GM18873 (cell line): ENCODE data around the gene TRABD.

ENCODE experiments used
- ATAC-seq: cut with Tn5 transposase; IDR thresholded peaks from one replicate; pipeline ENCODE4 v1.9.1; 2021; ENCODE audit warnings: mild to moderate bottlenecking, moderate library complexity, moderate number of reproducible peaks; ENCODE audit not compliant: unreplicated experiment, low FRiP score

The TRABD gene

DNA sequence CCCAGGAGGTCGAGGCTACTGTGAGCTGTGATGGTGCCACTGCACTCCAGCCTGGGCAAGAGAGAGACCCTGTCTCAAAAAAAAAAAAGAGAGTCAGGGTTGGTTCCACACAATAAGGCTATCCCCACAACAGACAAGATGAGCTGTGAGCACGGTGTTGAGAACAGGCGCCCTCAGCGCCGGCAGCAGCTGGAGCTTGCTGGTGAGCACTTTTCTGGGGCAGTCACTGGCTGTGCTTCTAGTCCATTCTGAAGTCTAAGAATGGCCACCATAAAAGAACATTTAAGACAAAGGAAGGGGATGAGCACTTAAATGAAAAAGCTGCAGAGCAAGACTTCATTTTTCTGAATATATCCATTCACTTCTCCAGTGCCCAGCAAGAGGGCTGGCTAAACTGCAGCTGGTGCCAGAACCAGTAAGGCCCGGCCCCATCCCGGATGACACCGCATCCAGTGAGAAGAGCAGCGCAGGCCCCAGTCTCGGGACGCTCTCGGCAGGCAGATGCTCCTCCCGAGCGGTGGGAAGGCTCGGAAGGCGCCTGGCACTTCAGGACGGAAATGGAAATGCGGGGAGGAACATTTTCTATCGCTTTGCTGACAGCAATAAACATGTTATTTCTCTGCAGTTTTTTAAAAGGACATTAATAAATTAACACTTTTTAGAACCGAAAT, 46.9 kb downstream of the TRABD start:
- ATAC-seq: no peak

- no peak for ATAC-seq
Measured at GRCh38 chr22:50233223-50233622, 47.5 kb downstream of the TRABD start.

DNA sequence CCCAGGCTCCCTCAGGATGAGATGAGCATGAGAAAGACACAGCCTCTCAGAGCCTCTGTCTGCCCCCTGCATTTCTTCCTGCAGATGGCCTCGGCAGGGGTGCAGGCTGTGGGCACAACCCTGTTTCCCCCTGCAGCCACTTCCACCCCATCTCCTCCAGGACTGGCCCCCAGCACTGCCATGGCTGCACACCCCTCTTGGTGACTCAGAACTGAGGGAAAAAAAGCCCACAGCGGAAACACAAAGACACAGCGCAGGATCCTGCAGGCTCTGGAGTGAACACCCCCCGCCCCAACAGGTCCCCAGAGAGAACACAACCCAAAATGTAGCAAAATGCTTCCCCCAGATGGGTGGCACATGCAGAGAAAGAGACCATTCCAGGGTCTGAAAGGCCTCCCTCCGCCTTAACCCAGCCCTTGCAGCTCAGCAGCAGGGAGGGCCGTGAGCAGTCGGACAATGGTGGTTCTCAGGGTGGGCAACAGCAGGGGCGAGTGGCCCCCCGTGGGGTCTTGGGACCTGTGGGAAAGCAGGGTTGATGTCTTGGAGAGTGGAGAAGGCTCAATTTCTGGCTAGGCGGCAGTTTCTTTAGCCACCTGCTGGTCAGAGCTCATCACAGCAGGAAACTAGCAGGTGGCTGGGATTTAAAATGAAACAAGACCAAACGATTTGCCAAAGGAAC, 51.2 kb downstream of the TRABD start:
- ATAC-seq: no peak

DNA sequence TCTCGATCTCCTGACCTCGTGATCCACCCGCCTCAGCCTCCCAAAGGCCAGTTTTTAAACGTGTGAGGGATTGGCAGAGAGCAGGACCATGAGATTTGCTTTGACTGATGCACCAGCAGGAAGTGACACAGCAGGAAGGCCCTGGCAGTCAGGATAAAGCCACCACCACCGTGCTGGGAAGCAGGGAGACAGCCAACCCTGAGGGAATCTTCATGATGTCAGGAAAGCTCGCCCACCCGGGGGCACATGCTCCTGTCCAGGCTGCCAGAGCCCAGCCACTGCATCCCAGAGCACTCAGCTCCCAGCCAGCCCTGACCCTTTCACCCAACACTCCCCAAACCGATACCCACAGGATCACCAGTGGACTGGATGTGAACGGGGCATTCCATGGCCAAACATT, 53.0 kb downstream of the TRABD start:
- ATAC-seq: no peak

DNA sequence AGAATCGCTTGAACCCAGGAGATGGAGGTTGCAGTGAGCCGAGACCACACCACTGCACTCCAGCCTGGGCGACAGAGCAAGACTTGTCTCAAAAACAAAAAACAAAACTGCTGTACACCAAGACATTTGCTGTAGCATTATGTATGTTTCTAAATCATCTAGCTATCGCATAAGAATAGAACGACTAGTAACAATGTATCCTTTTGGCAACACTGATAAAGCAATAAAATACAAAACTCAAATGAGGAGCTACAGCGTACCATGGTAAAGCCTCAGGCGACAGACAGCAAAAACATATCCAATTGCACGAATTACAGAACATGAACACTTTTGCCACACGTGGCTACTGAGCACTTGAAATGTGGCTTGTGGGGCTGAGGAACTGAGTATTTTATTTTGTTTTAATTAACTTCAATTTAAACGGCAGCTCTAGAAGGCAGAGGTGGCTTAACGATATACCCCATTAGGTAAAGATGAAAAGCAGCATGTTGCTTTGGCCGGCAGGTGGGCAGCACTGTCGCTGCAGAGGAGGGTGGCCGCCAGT, 56.8 kb downstream of the TRABD start:
- ATAC-seq: no peak

DNA sequence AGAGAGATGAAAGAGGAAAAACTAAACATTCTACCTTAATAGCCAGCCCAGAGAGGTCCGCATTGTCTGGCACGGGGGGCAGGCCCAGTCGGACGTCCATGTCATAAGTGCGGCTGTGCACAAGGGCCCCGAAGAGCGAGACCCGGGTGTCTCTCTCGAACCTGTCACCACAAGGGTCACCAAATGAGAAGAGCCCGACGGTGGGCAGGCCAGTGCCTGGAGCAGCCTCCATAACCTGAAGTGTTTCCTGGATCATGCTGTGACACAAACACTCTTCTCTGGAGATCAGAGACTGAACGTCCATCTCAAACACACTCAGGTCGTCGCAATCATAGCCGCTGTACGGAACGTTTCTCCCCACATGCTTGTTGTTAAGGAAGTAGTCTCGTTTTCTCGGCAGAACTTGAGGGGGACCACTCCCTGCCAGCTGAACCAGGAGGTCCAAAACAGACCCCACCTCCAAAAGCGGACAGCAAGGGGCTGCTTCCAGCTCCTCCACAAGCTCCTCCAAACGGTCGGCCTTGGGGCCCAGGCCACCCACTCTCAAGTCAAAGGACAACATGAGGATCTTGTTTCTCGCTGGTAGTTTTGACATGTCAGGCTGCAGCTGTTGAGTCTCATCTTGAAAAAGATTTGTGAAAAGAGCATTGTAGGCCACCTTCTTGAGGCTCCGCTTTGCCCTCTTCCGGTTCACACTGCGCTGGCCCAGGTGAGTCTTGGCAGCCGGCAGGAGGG, 58.1 kb downstream of the TRABD start:
- no peak for ATAC-seq

- ATAC-seq: no peak
Measured at GRCh38 chr22:50244420-50245213, 58.9 kb downstream of the TRABD start, which contains the start of gene TUBGCP6. TSS of gene TUBGCP6 (minus strand) at chr22:50245023. CDS start at chr22:50244459, 564 bp downstream.

DNA sequence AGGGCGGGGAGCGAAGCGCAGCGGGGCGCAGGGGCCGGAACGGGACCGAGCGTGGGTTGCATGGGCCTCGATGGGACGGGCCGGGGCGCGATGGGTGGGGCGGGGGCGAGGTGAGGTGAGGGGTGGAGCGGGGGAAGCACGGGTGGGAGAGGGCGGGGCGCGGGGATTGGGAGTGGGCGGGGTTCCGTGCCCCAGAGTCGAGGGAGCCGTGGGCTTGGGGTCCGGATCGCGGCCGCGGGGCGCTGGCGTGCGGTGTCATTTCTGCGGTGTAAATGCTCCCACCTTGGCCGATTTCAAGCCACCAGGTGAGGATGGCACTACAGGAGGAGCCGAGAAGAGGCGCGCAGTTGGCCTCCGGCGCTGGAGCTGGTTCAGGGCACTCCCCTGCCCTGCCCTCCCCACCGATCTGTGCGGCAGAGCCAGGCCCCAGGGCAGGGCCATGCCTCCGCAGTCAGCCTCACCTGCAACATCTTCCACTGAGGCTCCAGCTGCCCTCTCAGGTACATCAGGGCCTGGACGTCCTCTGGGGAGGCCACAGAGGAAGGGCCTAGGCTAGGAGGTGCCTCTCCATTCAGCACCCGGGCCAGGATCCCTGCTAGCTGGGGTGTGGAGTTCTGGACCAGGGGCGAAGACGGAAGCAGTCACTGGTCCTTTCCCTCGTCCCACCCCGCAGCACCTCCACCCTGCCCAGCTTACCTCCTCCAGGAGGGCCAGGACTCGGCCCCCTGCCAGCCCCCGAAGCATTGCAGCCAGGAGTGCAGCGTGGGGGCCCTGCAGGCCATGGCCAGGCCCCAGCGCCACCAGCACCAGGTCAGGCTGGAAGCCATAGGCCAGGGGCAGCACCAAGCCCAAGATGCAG, 59.7 kb downstream of the TRABD start:
- no peak for ATAC-seq

GRCh38 chr22:50246242-50247175, 60.8 kb downstream of the TRABD start:
- ATAC-seq: no peak

DNA sequence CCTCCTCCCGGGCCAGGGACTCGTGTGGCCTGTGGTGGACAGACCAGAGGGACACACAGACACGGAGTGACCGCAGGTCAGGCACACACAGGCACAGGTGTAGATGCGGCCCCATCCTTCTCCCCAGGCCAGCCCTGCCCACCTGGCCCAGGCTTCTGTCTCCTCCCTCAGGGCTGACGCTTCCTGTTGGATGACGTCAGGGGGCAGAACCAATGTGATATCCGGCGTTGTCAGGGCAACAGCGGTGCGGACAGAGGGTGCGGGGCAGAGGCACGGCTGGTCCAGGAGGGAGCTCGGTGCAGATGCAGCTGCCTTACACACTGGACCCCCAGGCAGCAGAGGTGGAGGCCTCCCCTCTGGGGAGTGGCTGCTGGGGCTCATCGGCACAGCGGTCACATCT, 62.0 kb downstream of the TRABD start:
- no peak for ATAC-seq

DNA sequence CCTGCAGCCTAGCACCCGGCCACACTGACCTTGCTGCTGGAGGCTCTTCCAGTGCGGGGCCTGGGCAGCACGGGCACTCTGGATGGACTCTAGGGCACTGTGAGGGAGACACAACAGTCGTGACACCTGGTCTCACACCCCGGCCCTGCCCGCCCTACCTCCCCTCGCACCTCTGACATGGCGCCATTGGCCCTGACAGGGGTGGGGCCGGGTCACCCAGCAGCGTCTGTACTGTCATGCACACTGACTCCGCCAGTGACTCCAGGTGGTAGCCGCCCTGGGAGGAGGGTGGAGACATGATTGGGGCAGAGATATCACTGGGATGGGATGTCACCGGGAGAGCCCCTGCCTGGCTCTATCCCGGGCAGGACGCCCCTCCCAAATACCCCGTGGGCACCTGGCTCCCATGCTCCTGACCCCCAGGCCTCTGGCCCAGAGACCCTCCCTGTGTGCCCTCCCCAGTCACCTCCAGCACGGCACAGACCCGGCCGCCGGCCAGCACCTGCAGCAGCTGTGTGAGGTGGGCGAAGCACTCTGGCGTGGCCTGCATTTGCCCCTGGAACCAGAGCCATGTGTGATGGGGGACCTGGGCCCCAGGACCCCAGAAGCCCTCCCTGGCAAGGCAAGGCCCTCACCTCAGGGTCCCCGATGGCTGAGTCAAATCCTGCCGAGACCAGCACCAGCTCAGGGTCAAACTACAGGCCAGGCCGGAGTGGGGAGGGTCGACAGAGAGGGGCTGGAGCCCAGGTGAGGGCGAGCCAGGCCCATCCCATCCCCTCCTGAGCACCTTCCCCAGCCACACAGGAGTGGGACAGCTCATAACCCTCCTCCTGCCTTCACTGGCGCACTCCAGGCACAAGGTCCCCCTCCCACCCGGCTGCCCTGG, 62.7 kb downstream of the TRABD start:
- ATAC-seq: no peak
